Activated naive CD4-positive, alpha-beta T cell treated with anti-CD3 and anti-CD28 coated beads, Interleukin-2, amount 50 U/mL, for 24 hours (primary cell): ENCODE measurements around the gene CNTN6.

Source experiments
- H3K27ac Mint-ChIP-seq: one replicate; pipeline ENCODE4 v1.8.0; 2021; ENCODE audit warnings: mild to moderate bottlenecking, mixed read lengths
- H3K27me3 Mint-ChIP-seq: one replicate; pipeline ENCODE4 v1.8.0; 2021; ENCODE audit warnings: mixed read lengths
- H3K36me3 Mint-ChIP-seq: one replicate; pipeline ENCODE4 v1.8.0; 2021; ENCODE audit warnings: mixed read lengths
- H3K4me1 Mint-ChIP-seq: one replicate; pipeline ENCODE4 v1.8.0; 2021; ENCODE audit warnings: mixed read lengths
- H3K4me3 Mint-ChIP-seq: one replicate; pipeline ENCODE4 v1.8.0; 2021; ENCODE audit warnings: mild to moderate bottlenecking, mixed read lengths
- H3K9me3 Mint-ChIP-seq: one replicate; pipeline ENCODE4 v1.8.0; 2021; ENCODE audit warnings: mixed read lengths

CNTN6 gene

DNA sequence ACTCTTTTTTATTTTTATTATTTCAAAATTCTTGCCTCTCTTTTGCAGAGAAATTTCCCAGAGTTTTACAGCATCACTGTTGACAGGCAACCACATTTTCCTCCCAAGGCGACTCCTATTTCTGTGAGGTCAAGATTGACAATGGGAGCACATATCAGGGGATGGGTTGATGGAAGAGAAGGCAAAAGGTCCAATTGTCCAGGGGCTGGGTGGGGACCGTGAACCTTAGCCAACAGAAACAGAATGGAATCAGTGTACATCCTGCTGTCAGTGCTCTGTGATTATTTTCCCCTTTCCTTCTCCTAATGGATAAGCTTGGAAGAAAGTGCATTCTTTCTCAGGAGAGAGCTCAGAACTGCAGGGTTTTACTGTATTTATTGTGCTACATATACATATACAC is 42.4 kb downstream of the CNTN6 start:
- Mint-ChIP-seq H3K4me3 (no peak overlapping the region), H3K36me3 (no peaks in the 10 kb centered on the region), H3K4me1 (no peaks in the 10 kb centered on the region), H3K27me3 (no peaks in the 10 kb centered on the region), H3K9me3 (no peaks in the 10 kb centered on the region), H3K27ac (no peak overlapping the region)

DNA sequence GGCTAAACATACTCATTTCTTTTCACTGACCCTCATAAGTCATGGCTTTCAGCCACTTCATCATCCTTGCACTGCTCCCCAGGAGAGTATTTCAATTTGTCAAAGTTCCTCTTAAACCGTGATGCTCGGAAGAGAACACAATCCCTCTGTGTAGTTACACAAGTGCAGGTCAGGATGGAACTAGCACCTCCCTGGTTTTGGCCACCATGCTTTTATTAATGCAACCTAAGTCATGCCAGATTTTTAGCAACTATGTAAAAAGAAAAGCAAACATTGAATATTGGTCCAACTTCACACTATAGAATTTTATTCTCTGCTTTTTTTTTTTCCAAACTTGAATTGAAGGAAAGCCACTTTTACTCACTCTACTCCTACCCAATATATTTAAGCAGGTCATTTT is 45.2 kb downstream of the CNTN6 start:
- no peak overlapping the region for H3K4me3 Mint-ChIP-seq
- no peaks in the 10 kb centered on the region for H3K4me1 Mint-ChIP-seq
- H3K27ac Mint-ChIP-seq, result no peak overlapping the region
- peaks cover 4% of the 10 kb centered on the region for H3K9me3 Mint-ChIP-seq
- no peaks in the 10 kb centered on the region for H3K27me3 Mint-ChIP-seq
- no peaks in the 10 kb centered on the region for H3K36me3 Mint-ChIP-seq

GRCh38 chr3:1139071-1139470 is 46.2 kb downstream of the CNTN6 start:
- no peaks in the 10 kb centered on the region for H3K4me1 Mint-ChIP-seq
- H3K9me3 Mint-ChIP-seq, result peaks cover 4% of the 10 kb centered on the region
- no peak overlapping the region for H3K27ac Mint-ChIP-seq
- H3K27me3 Mint-ChIP-seq, result no peaks in the 10 kb centered on the region
- H3K4me3 Mint-ChIP-seq, result no peak overlapping the region
- H3K36me3 Mint-ChIP-seq, result no peaks in the 10 kb centered on the region

- Mint-ChIP-seq H3K27me3 (no peaks in the 10 kb centered on the region), H3K9me3 (no peaks in the 10 kb centered on the region), H3K4me1 (no peaks in the 10 kb centered on the region), H3K4me3 (no peak overlapping the region), H3K27ac (no peak overlapping the region), H3K36me3 (no peaks in the 10 kb centered on the region)
These were observed 54.5 kb downstream of the CNTN6 start for GRCh38 chr3:1147326-1147725.

GRCh38 chr3:1147819-1148218 is 55.0 kb downstream of the CNTN6 start:
- Mint-ChIP-seq H3K4me1 (no peaks in the 10 kb centered on the region), H3K4me3 (no peak overlapping the region), H3K9me3 (no peaks in the 10 kb centered on the region), H3K27ac (no peak overlapping the region), H3K36me3 (no peaks in the 10 kb centered on the region), H3K27me3 (no peaks in the 10 kb centered on the region)

DNA sequence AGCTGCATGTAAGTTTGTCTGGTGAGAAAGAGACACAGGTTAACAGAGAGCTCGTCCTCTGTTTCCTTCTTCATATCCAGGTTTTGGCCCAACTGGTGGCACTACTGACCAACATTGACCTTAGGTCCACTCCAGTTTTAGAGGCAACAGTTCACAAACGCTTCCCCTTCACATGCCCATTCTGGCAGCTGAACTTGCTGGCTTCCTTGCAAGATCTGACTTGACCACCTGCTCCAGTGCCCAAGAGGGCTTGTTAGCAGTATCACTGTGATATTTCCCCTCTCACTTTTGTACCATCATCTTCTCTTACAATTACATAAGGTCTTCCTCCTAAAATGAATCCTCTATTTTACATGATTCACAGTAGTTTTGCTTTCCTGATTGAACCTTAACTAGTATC is 71.3 kb downstream of the CNTN6 start:
- H3K4me1 Mint-ChIP-seq, result no peaks in the 10 kb centered on the region
- no peaks in the 10 kb centered on the region for H3K27me3 Mint-ChIP-seq
- no peaks in the 10 kb centered on the region for H3K9me3 Mint-ChIP-seq
- no peak overlapping the region for H3K27ac Mint-ChIP-seq
- H3K4me3 Mint-ChIP-seq, result no peak overlapping the region
- H3K36me3 Mint-ChIP-seq, result no peaks in the 10 kb centered on the region

DNA sequence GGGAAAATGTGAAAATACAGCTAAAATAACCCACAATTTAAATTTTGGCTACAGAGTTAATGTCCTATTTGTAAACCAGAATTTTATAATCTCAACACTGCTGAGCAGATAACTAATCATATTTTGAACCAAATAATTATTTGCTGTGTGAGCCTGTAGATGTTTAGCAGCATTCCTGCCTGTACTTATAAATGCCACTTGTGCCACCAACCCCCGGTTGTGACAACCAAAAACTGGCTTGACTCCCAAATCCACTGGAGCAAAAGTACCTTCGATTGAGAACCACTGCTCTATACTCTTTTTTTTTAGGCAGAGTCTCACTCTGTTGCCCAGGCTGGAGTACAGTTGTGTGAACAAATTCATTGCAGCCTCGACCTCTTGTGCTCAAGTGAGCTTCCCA is 78.5 kb downstream of the CNTN6 start:
- H3K4me3 Mint-ChIP-seq, result no peak overlapping the region
- no peaks in the 10 kb centered on the region for H3K36me3 Mint-ChIP-seq
- no peaks in the 10 kb centered on the region for H3K9me3 Mint-ChIP-seq
- H3K4me1 Mint-ChIP-seq, result no peaks in the 10 kb centered on the region
- no peaks in the 10 kb centered on the region for H3K27me3 Mint-ChIP-seq
- no peak overlapping the region for H3K27ac Mint-ChIP-seq

- Mint-ChIP-seq H3K4me1 (no peaks in the 10 kb centered on the region), H3K27ac (no peak overlapping the region), H3K36me3 (no peaks in the 10 kb centered on the region), H3K4me3 (no peak overlapping the region), H3K27me3 (no peaks in the 10 kb centered on the region), H3K9me3 (no peaks in the 10 kb centered on the region)
These were observed 79.8 kb downstream of the CNTN6 start for GRCh38 chr3:1172644-1173043.

DNA sequence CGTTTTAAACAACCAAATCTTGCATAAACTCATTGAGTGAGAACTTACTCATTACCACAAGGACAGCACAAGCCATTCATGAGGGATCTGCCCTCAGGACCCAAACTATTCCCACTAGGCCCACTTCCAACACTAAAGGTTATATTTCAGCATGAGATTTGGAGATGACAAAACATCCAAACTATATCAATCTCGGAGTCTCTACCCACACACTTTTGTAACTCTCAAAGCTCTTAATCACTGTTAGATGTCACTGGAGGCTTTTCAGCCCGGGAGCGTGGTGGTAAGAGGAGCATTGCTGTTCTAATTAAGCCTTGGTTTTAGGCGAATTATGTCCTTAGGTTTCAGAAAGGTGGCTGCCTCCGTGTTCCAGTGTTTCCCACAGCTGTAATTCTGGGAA is 86.3 kb downstream of the CNTN6 start:
- Mint-ChIP-seq H3K4me3 (no peak overlapping the region), H3K36me3 (no peaks in the 10 kb centered on the region), H3K27me3 (no peaks in the 10 kb centered on the region), H3K9me3 (peaks cover 6% of the 10 kb centered on the region), H3K4me1 (no peaks in the 10 kb centered on the region), H3K27ac (no peak overlapping the region)

DNA sequence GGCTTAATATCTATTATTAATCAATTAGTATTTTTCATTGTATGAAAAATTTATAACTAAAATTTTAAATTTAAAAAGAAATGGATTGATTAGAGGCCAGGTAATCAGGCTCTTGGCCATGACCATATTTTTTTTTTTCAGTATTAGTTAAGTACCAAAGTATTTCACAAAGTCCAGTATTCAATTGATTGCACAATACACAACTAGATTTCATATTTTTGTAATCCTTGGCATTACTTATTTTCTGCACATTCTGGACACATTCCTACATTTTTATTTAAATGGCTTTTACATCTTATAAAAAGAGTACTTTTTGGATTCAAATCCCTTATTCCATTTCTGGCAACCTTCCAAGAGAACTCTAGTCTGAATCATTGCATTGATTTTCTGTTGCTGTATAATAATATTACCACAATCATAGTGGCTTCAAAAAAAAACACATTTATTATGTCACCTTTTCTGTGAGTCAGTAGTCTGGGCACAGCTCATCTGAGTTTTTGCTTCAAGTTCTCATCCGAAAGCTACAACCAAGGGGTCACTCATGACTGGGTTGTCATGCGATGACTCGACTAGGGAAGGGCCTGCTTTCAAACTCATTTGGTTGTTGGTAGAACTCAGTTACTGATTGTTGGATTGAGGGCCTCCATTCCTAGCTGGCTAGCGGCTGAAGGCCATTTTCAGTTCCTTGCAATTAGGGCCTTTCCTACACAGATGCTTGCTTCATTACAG is 90.7 kb downstream of the CNTN6 start:
- Mint-ChIP-seq H3K27ac (no peak overlapping the region), H3K9me3 (no peaks in the 10 kb centered on the region), H3K36me3 (no peaks in the 10 kb centered on the region), H3K4me1 (no peaks in the 10 kb centered on the region), H3K27me3 (no peaks in the 10 kb centered on the region), H3K4me3 (no peak overlapping the region)

DNA sequence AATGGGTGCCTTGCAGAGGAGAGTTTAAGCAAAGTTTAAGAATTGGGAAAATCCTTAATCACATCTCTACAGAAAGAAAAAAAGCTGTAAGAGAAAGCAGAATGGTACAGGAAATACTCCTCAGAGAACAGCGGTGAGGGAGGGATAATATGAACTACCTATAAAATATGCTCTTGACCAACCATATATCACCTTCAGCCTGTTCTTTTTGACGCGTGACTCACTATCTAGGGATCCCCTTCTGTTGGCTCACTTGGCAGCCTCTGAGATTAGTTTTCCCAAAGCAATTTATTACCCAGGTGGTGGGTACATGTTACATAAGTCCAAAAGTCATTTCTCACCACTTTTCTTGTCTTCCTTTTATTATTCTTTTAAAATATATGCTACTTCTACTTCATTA is 97.7 kb downstream of the CNTN6 start:
- Mint-ChIP-seq H3K9me3 (no peaks in the 10 kb centered on the region), H3K4me1 (no peaks in the 10 kb centered on the region), H3K4me3 (no peak overlapping the region), H3K27ac (no peak overlapping the region), H3K36me3 (no peaks in the 10 kb centered on the region), H3K27me3 (no peaks in the 10 kb centered on the region)

GRCh38 chr3:1191026-1191425 is 98.2 kb downstream of the CNTN6 start:
- H3K4me1 Mint-ChIP-seq, result no peaks in the 10 kb centered on the region
- H3K4me3 Mint-ChIP-seq, result no peak overlapping the region
- H3K27ac Mint-ChIP-seq, result no peak overlapping the region
- H3K36me3 Mint-ChIP-seq, result no peaks in the 10 kb centered on the region
- H3K27me3 Mint-ChIP-seq, result no peaks in the 10 kb centered on the region
- no peaks in the 10 kb centered on the region for H3K9me3 Mint-ChIP-seq

DNA sequence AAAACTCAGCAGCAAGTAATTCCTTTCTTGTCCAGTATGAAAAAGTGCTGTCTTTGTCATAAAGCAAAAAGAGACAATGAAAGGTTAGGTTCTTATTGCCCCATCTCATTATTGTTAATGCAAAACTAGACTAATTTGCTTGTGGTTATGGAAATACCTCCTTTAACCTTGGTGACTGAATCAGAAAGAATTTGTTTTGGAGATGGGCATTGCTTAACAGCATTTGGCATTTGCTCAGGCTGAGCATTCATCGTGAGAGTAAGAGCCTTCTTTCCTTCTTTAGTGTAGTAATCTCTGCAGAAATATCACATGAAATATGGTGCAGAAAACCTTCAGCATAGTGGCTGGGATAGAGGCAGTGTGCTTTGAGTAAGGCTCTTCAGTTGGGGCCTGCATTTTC is 103.1 kb downstream of the CNTN6 start:
- Mint-ChIP-seq H3K4me3 (no peak overlapping the region), H3K9me3 (no peaks in the 10 kb centered on the region), H3K27me3 (no peaks in the 10 kb centered on the region), H3K4me1 (no peaks in the 10 kb centered on the region), H3K27ac (no peak overlapping the region), H3K36me3 (no peaks in the 10 kb centered on the region)

GRCh38 chr3:1197051-1197450 is 104.2 kb downstream of the CNTN6 start:
- Mint-ChIP-seq H3K4me1 (no peaks in the 10 kb centered on the region), H3K36me3 (no peaks in the 10 kb centered on the region), H3K4me3 (no peak overlapping the region), H3K27me3 (no peaks in the 10 kb centered on the region), H3K27ac (no peak overlapping the region), H3K9me3 (no peaks in the 10 kb centered on the region)

DNA sequence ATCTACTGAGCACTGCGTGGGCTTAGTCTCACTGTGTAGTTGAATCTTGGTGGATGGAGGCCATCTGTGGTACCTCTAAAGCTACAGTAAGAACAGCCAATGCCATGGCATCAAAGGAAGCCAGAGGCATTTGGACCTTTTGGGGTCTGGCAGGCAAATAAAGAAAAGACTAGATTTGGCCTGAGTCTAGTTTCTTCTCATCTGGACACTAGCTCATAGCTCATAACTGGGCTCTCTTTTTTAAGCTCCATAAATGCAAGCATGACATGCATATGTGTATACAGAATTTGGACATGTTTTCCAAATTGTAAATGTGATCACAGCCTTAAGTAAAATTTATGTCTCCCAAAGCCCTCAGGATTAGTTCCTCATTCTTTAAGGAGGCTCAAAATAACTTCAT is 107.5 kb downstream of the CNTN6 start:
- Mint-ChIP-seq H3K4me1 (no peaks in the 10 kb centered on the region), H3K9me3 (peaks cover 5% of the 10 kb centered on the region), H3K36me3 (no peaks in the 10 kb centered on the region), H3K4me3 (no peak overlapping the region), H3K27me3 (no peaks in the 10 kb centered on the region), H3K27ac (no peak overlapping the region)

DNA sequence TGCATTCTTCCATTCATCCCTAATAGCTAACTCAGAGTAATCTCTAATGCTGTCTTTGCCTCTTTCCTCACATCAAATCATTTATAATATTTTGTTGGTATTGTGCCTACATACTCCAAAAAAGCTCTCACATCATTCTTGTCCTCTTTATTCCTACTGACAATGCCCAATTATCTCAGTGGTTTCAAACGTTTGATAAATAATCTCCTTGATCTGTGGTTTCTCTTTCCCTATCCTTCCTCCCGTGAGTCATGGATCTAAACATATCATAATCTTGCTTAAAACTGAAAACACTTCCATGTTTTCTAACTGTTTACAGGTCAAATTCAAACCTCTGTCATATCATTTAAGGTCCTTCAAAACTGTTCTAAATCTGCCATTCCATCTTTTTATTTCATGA is 115.1 kb downstream of the CNTN6 start:
- H3K4me3 Mint-ChIP-seq, result no peak overlapping the region
- no peaks in the 10 kb centered on the region for H3K36me3 Mint-ChIP-seq
- H3K27ac Mint-ChIP-seq, result no peak overlapping the region
- H3K27me3 Mint-ChIP-seq, result no peaks in the 10 kb centered on the region
- peaks cover 5% of the 10 kb centered on the region for H3K9me3 Mint-ChIP-seq
- H3K4me1 Mint-ChIP-seq, result no peaks in the 10 kb centered on the region

DNA sequence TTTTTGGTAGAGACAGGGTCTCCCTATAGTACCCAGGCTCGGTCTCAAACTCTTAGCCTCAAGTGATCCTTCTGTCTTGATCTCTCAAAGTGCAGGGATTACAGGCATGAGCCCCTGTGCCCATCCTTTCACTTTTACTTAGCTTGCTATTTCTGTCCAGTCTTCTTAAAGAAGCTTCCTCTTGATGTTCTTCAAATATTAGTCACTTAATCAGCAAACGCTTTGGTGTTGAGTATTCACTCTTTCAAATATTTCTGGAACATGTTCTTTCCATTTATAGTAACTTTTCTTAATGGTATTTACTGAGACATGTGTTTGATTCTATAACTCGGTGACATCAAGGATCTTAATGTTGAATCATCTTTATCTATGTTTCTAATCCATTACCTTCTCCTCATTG is 122.1 kb downstream of the CNTN6 start:
- Mint-ChIP-seq H3K4me1 (no peaks in the 10 kb centered on the region), H3K9me3 (no peaks in the 10 kb centered on the region), H3K27ac (no peak overlapping the region), H3K27me3 (no peaks in the 10 kb centered on the region), H3K36me3 (no peaks in the 10 kb centered on the region), H3K4me3 (no peak overlapping the region)
